ENCODE data around the gene AFF4. TPM values are rescaled to one million over a fixed set of nuclear protein-coding genes. Genes with fewer than 3 reads are reported as not detected.

Gene AFF4
- total RNA-seq, 4 donors from 2014 or later, result 55.0 to 87.6 (median 75.3) TPM

- WGBS, 2 donors (ENCODE audit: low coverage in 1 of 2), result 22 to 25% methylated on average over 1 of the region's 1 CpG
- Histone ChIP-seq H3K27ac (no peak overlapping the region), H3K4me3 (no peak overlapping the region), H3K27me3 (no peaks in the 10 kb centered on the region), H3K4me1 (no peaks in the 10 kb centered on the region), H3K36me3 (no peaks in the 10 kb centered on the region), H3K9me3 (no peaks in the 10 kb centered on the region)
- TF ChIP-seq POLR2A (IDR thresholded peaks at IDR 0.05) (no peak), POLR2AphosphoS5 (IDR thresholded peaks at IDR 0.05) (no peak), EP300 (IDR thresholded peaks at IDR 0.05) (no peak)
- TF ChIP-seq, protein P1, sequence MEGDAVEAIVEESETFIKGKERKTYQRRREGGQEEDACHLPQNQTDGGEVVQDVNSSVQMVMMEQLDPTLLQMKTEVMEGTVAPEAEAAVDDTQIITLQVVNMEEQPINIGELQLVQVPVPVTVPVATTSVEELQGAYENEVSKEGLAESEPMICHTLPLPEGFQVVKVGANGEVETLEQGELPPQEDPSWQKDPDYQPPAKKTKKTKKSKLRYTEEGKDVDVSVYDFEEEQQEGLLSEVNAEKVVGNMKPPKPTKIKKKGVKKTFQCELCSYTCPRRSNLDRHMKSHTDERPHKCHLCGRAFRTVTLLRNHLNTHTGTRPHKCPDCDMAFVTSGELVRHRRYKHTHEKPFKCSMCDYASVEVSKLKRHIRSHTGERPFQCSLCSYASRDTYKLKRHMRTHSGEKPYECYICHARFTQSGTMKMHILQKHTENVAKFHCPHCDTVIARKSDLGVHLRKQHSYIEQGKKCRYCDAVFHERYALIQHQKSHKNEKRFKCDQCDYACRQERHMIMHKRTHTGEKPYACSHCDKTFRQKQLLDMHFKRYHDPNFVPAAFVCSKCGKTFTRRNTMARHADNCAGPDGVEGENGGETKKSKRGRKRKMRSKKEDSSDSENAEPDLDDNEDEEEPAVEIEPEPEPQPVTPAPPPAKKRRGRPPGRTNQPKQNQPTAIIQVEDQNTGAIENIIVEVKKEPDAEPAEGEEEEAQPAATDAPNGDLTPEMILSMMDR (IDR thresholded peaks at IDR 0.05), result no peak
- no peak for ATAC-seq
These were observed 109.6 kb downstream of the AFF4 start for GRCh38 chr5:132853790-132854189.

DNA sequence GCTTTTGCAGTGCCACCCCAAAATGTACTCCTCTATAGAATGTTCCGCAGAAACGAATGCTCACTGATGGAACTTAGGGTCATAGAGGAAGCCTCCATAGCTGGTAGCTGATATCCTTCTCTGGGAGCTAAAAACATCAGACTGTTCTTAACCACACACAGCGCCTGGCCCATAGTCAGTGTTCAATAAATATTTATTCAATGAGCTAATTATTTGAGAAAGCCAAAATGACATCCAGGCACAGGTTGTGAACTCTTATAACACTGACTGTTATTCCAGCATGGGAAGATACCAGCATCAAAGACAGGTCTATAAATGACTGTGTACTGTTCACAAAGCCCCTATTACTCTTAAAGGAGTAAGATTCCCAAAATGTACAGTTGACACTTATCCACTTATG lies 110.1 kb downstream of the AFF4 start:
- Histone ChIP-seq H3K27me3 (no peaks in the 10 kb centered on the region), H3K36me3 (no peaks in the 10 kb centered on the region), H3K4me1 (no peaks in the 10 kb centered on the region), H3K27ac (no peak overlapping the region), H3K4me3 (no peak overlapping the region), H3K9me3 (no peaks in the 10 kb centered on the region)
- 70 to 80% methylated on average over 2 to 3 of the region's 3 CpGs for WGBS, 2 donors (ENCODE audit: low coverage in 1 of 2)
- TF ChIP-seq POLR2AphosphoS5 (IDR thresholded peaks at IDR 0.05), result no peak
- TF ChIP-seq POLR2A (IDR thresholded peaks at IDR 0.05), result no peak
- TF ChIP-seq, protein P1 (IDR thresholded peaks at IDR 0.05), result no peak
- TF ChIP-seq EP300 (IDR thresholded peaks at IDR 0.05), result no peak
- ATAC-seq, result no peak

DNA sequence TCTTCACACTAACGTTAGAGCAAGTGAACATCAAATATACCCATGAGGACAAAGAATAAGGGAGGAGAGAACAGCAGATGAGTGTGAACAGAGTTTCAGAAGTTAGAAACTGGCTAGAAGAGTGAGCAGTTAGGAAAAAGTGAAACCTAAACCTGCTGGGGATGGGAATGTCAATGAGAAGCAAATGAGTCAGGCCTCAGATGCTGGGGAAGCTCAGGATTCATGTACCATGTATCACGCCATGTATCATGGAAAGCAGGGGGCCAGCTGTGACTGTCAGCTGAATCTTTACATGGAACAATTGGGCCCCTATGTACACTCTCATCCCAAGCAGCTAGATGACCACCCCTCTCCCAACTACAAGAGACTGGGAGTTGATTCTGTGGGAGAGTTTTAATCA lies 113.4 kb downstream of the AFF4 start:
- no peak for ATAC-seq
- TF ChIP-seq, protein P1 (IDR thresholded peaks at IDR 0.05), result no peak
- TF ChIP-seq POLR2A (IDR thresholded peaks at IDR 0.05) (no peak), POLR2AphosphoS5 (IDR thresholded peaks at IDR 0.05) (no peak), EP300 (IDR thresholded peaks at IDR 0.05) (no peak)
- H3K27me3 ChIP-seq, result no peaks in the 10 kb centered on the region
- no peak overlapping the region for H3K4me3 ChIP-seq
- no peak overlapping the region for H3K27ac ChIP-seq
- no peaks in the 10 kb centered on the region for H3K9me3 ChIP-seq
- no peaks in the 10 kb centered on the region for H3K4me1 ChIP-seq
- WGBS, 2 donors (ENCODE audit: low coverage in 1 of 2), result 83 to 85% methylated on average over 2 of the region's 2 CpGs
- no peaks in the 10 kb centered on the region for H3K36me3 ChIP-seq

DNA sequence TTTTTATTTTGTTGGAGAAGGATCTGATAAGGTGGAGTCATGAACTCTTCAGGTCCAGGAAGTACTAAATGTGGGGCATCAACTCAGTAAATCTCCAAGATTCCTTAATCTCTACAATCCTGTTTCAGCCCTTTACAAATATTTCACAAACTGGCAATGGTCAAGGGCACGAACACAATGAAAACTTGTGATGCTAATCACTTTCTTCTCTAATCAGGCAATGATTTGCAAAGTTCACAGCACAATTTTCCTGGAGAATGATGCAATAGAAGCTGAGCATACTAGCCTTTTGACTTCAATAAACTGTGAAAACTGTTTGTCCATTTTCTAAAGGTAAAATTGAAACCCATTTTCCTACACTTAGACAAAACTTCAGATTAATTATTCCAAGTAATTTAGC lies 114.1 kb downstream of the AFF4 start:
- no peak for ATAC-seq
- Histone ChIP-seq H3K4me1 (no peaks in the 10 kb centered on the region), H3K27me3 (no peaks in the 10 kb centered on the region), H3K9me3 (no peaks in the 10 kb centered on the region), H3K27ac (no peak overlapping the region), H3K4me3 (no peak overlapping the region), H3K36me3 (no peaks in the 10 kb centered on the region)
- 54 to 70% methylated on average over 1 of the region's 1 CpG for WGBS, 2 donors (ENCODE audit: low coverage in 1 of 2)
- TF ChIP-seq EP300 (IDR thresholded peaks at IDR 0.05) (no peak), POLR2A (IDR thresholded peaks at IDR 0.05) (no peak), POLR2AphosphoS5 (IDR thresholded peaks at IDR 0.05) (no peak)
- TF ChIP-seq, protein P1 (IDR thresholded peaks at IDR 0.05), result no peak

DNA sequence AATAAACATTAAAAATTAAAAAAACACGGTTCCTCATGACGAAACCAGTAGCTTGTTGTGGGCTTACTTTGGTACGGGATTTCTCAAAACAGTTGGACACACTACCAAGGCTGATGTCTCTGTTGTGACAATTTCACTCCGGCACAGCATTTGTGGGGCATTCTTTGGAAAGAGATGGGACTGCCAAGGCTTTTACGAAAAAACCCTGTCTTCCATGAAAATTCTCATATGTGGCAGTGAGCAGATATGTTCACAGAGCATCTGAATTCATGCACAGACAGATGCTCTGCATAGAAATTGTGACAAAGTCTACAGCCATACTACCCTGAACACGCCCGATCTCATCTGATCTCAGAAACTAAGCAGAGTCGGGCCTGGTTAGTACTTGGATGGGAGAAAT lies 115.2 kb downstream of the AFF4 start:
- 87 to 92% methylated on average over 8 of the region's 8 CpGs for WGBS, 2 donors (ENCODE audit: low coverage in 1 of 2)
- no peak for TF ChIP-seq POLR2A (IDR thresholded peaks at IDR 0.05)
- TF ChIP-seq EP300 (IDR thresholded peaks at IDR 0.05), result no peak
- TF ChIP-seq POLR2AphosphoS5 (IDR thresholded peaks at IDR 0.05), result no peak
- TF ChIP-seq, protein P1 (IDR thresholded peaks at IDR 0.05), result no peak

More for the DNA sequence above, 115.2 kb downstream of the AFF4 start:
- Histone ChIP-seq H3K27ac (no peak overlapping the region), H3K9me3 (no peaks in the 10 kb centered on the region), H3K4me3 (no peak overlapping the region), H3K4me1 (no peaks in the 10 kb centered on the region), H3K36me3 (no peaks in the 10 kb centered on the region), H3K27me3 (no peaks in the 10 kb centered on the region)
- ATAC-seq, result no peak

All from gastroesophageal sphincter (tissue), 4 donors.